D721Med (cell line): ENCODE results near the gene ETV6.
"Not testable (repeated sequence)": the region's sequence is repeated elsewhere in the genome, so short reads cannot be mapped to it uniquely, and the experiment has no call there.

Source experiments
- DNase-seq: peaks from one replicate; pipeline ENCODE4 v3.0.0; 2011; ENCODE audit warnings: low spot score; ENCODE audit not compliant: insufficient read length
- FAIRE-seq: peaks from 2 replicates; lab custom pipeline; 2011; peaks lifted over from hg19 to GRCh38; lab: Jason Lieb, UNC
- TF ChIP-seq, protein P1 (sequence below): IDR thresholded peaks from 2 replicates; pipeline ENCODE4 v1.5.1; 2012; ENCODE audit warnings: mild to moderate bottlenecking, control low read depth; ENCODE audit not compliant: insufficient read depth; ENCODE audit errors: missing control alignments

ETV6 gene

DNA sequence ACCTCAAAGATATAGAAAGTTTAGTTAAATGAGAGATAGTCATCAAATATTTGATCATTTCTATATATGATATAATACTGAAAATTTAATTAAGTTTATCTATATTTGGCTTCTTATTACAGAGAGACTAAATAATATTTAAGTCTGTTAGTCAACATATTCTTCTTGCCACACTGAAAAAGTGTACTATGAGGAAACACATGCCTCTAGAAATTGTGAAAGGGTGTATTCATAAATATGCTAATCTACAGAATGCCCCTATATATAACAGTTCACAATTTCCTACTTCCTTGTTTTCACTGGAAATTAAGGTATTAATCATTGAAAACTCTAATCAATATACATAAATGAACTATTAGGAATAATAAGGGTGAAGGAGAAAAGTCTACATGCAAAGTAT lies 31.4 kb upstream of the ETV6 start:
- DNase-seq (no peak), FAIRE-seq (no peak)
- TF ChIP-seq, protein P1, sequence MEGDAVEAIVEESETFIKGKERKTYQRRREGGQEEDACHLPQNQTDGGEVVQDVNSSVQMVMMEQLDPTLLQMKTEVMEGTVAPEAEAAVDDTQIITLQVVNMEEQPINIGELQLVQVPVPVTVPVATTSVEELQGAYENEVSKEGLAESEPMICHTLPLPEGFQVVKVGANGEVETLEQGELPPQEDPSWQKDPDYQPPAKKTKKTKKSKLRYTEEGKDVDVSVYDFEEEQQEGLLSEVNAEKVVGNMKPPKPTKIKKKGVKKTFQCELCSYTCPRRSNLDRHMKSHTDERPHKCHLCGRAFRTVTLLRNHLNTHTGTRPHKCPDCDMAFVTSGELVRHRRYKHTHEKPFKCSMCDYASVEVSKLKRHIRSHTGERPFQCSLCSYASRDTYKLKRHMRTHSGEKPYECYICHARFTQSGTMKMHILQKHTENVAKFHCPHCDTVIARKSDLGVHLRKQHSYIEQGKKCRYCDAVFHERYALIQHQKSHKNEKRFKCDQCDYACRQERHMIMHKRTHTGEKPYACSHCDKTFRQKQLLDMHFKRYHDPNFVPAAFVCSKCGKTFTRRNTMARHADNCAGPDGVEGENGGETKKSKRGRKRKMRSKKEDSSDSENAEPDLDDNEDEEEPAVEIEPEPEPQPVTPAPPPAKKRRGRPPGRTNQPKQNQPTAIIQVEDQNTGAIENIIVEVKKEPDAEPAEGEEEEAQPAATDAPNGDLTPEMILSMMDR = no peak

DNA sequence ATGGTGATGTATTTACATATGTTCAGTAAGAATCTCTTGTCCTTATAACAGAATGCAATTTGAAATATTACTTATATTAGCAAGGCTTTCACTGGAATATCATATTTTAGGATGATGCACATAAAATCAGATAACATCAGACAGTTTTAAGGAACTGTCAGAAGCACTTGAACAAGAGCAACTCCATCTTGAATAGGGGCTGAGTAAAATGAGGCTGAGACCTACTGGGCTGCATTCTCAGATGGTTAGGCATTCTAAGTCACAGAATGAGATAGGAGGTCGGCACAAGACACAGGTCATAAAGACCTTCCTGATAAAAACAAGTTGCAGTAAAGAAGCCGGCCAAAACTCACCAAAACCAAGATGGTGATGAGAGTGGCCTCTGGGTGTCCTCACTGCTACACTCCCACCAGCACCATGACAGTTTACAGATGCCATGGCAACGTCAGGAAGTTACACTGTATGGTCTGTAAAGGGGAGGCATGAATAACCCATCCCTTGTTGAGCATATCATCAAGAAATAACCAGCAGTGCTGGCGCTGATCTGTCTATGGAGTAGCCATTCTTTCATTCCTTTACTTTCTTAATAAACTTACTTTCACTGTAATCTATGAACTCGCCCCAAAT lies 27.6 kb upstream of the ETV6 start:
- DNase-seq (no peak), FAIRE-seq (no peak)
- TF ChIP-seq, protein P1 = no peak

DNA sequence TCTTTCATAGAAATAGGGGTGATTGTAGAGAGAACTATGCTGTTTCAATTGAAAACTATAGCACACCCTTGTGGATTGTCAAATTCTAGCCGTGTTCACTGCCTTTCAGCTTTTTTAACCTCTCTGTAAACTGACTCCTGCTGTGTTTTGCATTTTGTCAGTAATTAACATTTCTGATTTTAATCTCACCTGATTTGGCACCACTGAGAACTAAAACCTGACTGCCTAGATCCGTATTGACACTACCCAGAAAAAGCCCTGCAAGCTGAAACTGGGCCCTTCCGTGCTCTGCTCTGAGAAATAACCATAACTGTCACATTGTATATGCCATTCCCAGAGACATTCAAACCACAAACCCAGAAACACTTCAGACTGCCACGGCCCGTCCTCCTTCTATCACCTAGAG lies 26.6 kb upstream of the ETV6 start:
- DNase-seq (no peak), FAIRE-seq (no peak)
- TF ChIP-seq, protein P1 = peak; percentile 10

DNA sequence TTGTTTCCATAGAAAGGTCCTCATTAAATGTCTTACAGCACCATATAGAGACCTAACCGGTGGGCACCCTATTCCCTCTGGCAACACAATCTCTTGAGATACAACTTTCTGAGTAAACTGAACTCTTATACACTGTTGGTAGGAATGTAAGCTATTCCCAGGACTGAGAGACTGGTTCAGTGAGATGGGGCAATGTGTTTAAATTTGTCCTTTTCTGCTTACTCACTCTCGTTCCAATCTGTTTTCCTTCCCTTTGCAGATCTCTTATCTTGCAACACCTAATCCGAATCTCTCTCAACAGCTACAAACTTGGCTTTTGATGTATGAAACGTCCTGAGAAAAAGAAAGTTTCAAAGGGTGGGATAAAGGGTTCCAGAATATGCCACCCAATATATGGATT lies 26.1 kb upstream of the ETV6 start:
- no peak for FAIRE-seq
- TF ChIP-seq, protein P1 = no peak
- DNase-seq = no peak

DNA sequence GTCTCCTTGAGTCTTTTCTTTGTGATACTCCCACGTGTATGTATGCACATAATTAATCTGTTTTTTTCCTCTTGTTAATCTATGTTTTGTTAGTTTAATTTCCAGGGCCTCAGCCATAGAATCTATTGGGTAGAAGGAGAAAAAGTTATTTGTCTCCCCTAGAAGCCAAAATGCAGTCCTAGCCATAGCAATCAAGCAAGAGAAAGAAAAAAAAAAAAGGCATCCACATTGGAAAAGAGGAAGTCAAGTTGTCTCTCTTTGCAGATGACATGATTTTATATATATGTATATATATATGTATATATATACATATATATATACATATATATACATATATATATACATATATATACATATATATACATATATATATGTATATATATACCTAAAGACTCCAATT lies 25.4 kb upstream of the ETV6 start:
- FAIRE-seq = no peak
- no peak for DNase-seq
- TF ChIP-seq, protein P1 = no peak

DNA sequence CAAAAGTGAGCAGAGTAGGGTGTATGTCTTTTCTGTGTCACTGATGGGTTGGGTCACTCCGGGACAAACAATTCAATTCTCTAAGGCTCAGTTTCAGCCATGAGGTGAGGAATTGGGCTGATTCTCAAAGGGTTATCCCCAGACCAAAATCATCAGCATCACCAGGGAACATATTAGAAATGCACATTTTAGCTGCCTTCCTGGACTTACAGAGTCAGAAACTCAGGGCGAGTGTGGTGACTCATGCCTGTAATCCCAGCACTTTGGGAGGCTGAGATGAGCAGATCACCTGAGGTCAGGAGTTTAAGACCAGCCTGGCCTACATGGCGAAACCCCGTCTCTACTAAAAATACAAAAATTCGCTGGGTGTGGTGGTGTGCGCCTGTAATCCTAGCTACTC lies 21.8 kb upstream of the ETV6 start:
- not testable (repeated sequence) for FAIRE-seq, DNase-seq

DNA sequence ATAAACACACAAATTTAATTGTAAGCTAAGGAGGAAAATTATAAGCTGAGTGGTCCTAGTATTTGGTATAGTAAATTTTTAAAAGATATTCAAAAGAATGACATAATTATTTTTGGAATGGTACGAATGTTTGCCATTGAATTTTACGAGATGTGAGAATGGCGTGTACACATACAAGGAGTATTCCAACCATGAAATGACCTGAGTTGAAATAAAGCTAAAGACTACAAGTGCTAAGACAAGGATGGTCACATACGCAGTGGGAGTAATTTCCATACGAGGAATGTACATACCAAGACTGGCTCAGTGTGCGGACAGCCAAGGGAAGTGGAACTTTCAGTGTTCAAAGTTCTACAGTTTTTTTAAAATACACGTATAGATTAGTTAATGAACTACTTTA lies 21.1 kb upstream of the ETV6 start:
- DNase-seq (no peak), FAIRE-seq (no peak)
- TF ChIP-seq, protein P1 = no peak
